Stomach (tissue), 4 donors: Measurements from ENCODE around the gene CPB1.

Experiments
- POLR2AphosphoS5 ChIP-seq, 3 donors: sonication (generic); formaldehyde crosslinking; IDR thresholded peaks; one replicate each; pipeline ENCODE4 v1.6.1; 2016; ENCODE audit warnings: antibody characterized with exemption in 3 of 3
- TF ChIP-seq, protein P1 (sequence below), 7 experiments: fragments of 450-650 bp in 4 of 7; fragments of 200-600 bp in 3 of 7; sonication (generic) in 3 of 7; IDR thresholded peaks; one replicate each; pipeline ENCODE4 v1.5.1; 2016 to 2019; ENCODE audit warnings: antibody characterized with exemption in 7 of 7, control low read depth in 2 of 7, mild to moderate bottlenecking in 1 of 7

DNA sequence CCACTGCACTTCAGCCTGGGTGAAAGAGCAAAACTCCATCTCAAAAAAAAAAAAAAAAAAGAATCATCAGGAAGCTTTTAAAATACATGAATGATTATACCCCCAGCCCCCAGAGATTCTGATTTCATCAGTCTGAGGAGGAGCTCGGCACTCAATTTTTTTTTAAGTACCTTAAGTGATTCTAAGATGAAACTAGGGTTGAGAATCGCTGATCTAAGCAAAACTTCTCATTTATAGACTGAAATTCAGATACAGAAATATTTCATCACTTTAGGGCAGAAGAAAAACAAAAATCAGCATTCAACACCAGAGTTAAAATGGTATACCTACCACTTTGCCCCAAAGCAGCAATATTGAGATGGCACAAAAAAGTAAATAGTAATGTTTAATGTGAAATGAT lies 62.2 kb downstream of the CPB1 start:
- TF ChIP-seq, protein P1, sequence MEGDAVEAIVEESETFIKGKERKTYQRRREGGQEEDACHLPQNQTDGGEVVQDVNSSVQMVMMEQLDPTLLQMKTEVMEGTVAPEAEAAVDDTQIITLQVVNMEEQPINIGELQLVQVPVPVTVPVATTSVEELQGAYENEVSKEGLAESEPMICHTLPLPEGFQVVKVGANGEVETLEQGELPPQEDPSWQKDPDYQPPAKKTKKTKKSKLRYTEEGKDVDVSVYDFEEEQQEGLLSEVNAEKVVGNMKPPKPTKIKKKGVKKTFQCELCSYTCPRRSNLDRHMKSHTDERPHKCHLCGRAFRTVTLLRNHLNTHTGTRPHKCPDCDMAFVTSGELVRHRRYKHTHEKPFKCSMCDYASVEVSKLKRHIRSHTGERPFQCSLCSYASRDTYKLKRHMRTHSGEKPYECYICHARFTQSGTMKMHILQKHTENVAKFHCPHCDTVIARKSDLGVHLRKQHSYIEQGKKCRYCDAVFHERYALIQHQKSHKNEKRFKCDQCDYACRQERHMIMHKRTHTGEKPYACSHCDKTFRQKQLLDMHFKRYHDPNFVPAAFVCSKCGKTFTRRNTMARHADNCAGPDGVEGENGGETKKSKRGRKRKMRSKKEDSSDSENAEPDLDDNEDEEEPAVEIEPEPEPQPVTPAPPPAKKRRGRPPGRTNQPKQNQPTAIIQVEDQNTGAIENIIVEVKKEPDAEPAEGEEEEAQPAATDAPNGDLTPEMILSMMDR (IDR thresholded peaks at IDR 0.05): no peak
- TF ChIP-seq POLR2AphosphoS5 (IDR thresholded peaks at IDR 0.05): no peak
